Keratinocyte (primary cell): ENCODE results near the gene CBX2. TPM values are rescaled to one million over a fixed set of nuclear protein-coding genes. Genes with fewer than 3 reads are reported as not detected.

ENCODE experiments used
- DNase-seq: peaks from one replicate; pipeline ENCODE4 v3.0.0-alpha.2; 2011; ENCODE audit warnings: low read depth, missing footprints, low spot score
- FAIRE-seq: peaks from 2 replicates; lab custom pipeline; 2011; peaks lifted over from hg19 to GRCh38; lab: Jason Lieb, UNC
- H2AFZ ChIP-seq: 2 replicates; pipeline ENCODE4 v1.6.0; 2012; ENCODE audit warnings: low read length, control low read depth, inconsistent platforms; ENCODE audit not compliant: control insufficient read depth
- H3K27ac ChIP-seq: 2 replicates; pipeline ENCODE4 v1.5.1; 2011; ENCODE audit warnings: low read length; ENCODE audit not compliant: control insufficient read depth, insufficient read depth
- H3K27me3 ChIP-seq: 3 replicates; pipeline ENCODE4 v1.6.0; 2011; ENCODE audit warnings: low read length; ENCODE audit not compliant: control insufficient read depth, insufficient read depth; ENCODE audit errors: extremely low read depth
- H3K36me3 ChIP-seq, 2 experiments: 2 replicates in 1 of 2; 3 replicates in 1 of 2; pipeline ENCODE4 v1.5.1; 2011; ENCODE audit warnings: low read length in 2 of 2, mild to moderate bottlenecking in 1 of 2; ENCODE audit not compliant: control insufficient read depth in 2 of 2, insufficient read depth in 2 of 2; ENCODE audit errors: extremely low read depth in 1 of 2
- H3K4me1 ChIP-seq: 3 replicates; pipeline ENCODE4 v1.5.1; 2011; ENCODE audit warnings: low read length; ENCODE audit not compliant: control insufficient read depth, insufficient read depth; ENCODE audit errors: extremely low read depth
- H3K4me2 ChIP-seq: 3 replicates; pipeline ENCODE4 v1.6.0; 2011; ENCODE audit warnings: low read depth, low read length; ENCODE audit not compliant: control insufficient read depth, insufficient read depth; ENCODE audit errors: extremely low read depth
- H3K4me3 ChIP-seq, 3 experiments: fragments of 200-600 bp in 1 of 3; sonication (generic) in 1 of 3; 2 replicates in 2 of 3; 3 replicates in 1 of 3; pipeline ENCODE4 v1.5.1; 2011 to 2016; ENCODE audit warnings: low read length in 3 of 3, mild to moderate bottlenecking in 3 of 3, control low read depth in 2 of 3, inconsistent platforms in 1 of 3, low read depth in 1 of 3, mixed read lengths in 1 of 3, mixed run types in 1 of 3, moderate library complexity in 1 of 3; ENCODE audit not compliant: control insufficient read depth in 2 of 3, insufficient read depth in 2 of 3; ENCODE audit errors: extremely low read depth in 1 of 3
- H3K79me2 ChIP-seq: 2 replicates; pipeline ENCODE4 v1.6.0; 2012; ENCODE audit warnings: low read length; ENCODE audit not compliant: control insufficient read depth, insufficient read depth
- H3K9ac ChIP-seq: 3 replicates; pipeline ENCODE4 v1.6.0; 2011; ENCODE audit warnings: low read length; ENCODE audit not compliant: control insufficient read depth, insufficient read depth; ENCODE audit errors: extremely low read depth
- H3K9me1 ChIP-seq: 3 replicates; pipeline ENCODE4 v1.6.0; 2011; ENCODE audit warnings: low read length; ENCODE audit not compliant: control insufficient read depth, insufficient read depth; ENCODE audit errors: extremely low read depth
- H3K9me3 ChIP-seq: 2 replicates; pipeline ENCODE4 v1.5.1; 2012; ENCODE audit warnings: low read depth, low read length; ENCODE audit not compliant: control insufficient read depth
- H4K20me1 ChIP-seq: 3 replicates; pipeline ENCODE4 v1.6.0; 2011; ENCODE audit warnings: low read length; ENCODE audit not compliant: control insufficient read depth, insufficient read depth; ENCODE audit errors: extremely low read depth
- EZH2 ChIP-seq: IDR thresholded peaks from one replicate; pipeline ENCODE4 v1.6.1; 2012; ENCODE audit warnings: inconsistent platforms, mild to moderate bottlenecking, low read length, moderate library complexity
- dilution Hi-C: fragments of 300-500 bp; cut with MboI; formaldehyde crosslinking; loops from one replicate; pipeline ENCODE4 v1.7.0; 2020; ENCODE audit warnings: low sequenced_read_pairs; ENCODE audit not compliant: extremely low pct_ligation_motif_present
- polyA plus RNA-seq, 5 experiments: library from polyadenylated mRNA; depleted of rRNA in 3 of 5; stranded (reverse) in 3 of 5; stranded (forward) in 1 of 5; unstranded in 1 of 5; fragments of >200 nt; gene quantifications; 1 replicate in 1 of 5; 2 replicates in 3 of 5; 3 replicates in 1 of 5; pipeline versions ENCODE4 v1.2.1 to v1.2.3, GENCODE V29; 2011 to 2012; ENCODE audit warnings: missing spikeins in 2 of 5, low read depth in 1 of 5, low replicate concordance in 1 of 5
- TF ChIP-seq, protein P1 (sequence below), 3 experiments: IDR thresholded peaks in 1 of 3; conservative IDR thresholded peaks in 1 of 3; optimal IDR thresholded peaks in 1 of 3; 2 replicates in 2 of 3; 3 replicates in 1 of 3; pipeline versions ENCODE3 to v1.5.1; 2011; ENCODE audit warnings: low read length in 3 of 3, mild to moderate bottlenecking in 3 of 3, moderate library complexity in 2 of 3, control low read depth in 1 of 3, inconsistent platforms in 1 of 3; ENCODE audit not compliant: insufficient read depth in 2 of 3; ENCODE audit errors: extremely low read depth in 1 of 3

CBX2 gene
- polyA plus RNA-seq, 1 donor (not counting 4 experiments of a cell fraction or from before 2014, with no cell fraction given): 1.7 TPM

DNA sequence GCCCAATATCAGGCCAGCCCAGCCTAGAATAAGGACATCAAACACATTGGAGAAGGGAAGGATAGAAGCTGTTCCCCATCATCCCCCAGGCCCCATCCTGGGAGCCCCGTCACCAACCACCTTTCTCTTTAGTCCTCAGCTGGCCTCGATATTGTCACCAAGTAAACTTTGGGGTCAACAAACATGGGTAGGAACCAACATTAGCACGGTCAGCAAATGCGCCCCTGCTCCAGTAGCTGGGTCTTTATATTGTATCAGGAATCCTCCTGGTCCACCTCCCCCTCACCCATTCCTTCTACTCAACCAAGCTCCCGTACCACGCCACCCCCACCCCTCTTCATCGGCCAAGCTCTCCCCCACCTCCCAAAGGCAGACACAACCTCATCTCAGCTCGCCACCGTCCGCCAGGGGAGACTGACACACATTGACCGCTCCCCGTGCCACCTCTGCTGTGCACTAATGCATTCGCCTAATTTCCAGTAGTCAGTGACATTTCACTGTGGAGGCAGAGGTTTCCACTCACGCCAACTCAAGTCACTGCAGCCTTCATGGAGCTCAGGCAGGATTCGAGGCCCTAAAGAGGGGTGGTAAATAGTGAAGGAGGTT is 20.7 kb upstream of the CBX2 start:
- TF ChIP-seq, protein P1, sequence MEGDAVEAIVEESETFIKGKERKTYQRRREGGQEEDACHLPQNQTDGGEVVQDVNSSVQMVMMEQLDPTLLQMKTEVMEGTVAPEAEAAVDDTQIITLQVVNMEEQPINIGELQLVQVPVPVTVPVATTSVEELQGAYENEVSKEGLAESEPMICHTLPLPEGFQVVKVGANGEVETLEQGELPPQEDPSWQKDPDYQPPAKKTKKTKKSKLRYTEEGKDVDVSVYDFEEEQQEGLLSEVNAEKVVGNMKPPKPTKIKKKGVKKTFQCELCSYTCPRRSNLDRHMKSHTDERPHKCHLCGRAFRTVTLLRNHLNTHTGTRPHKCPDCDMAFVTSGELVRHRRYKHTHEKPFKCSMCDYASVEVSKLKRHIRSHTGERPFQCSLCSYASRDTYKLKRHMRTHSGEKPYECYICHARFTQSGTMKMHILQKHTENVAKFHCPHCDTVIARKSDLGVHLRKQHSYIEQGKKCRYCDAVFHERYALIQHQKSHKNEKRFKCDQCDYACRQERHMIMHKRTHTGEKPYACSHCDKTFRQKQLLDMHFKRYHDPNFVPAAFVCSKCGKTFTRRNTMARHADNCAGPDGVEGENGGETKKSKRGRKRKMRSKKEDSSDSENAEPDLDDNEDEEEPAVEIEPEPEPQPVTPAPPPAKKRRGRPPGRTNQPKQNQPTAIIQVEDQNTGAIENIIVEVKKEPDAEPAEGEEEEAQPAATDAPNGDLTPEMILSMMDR (optimal IDR thresholded peaks at IDR 0.05 in 1 of 3, IDR thresholded peaks at IDR 0.05 in 1 of 3, conservative IDR thresholded peaks at IDR 0.05 in 1 of 3; ENCODE audit: extremely low read depth in 1 of 3, insufficient read depth in 2 of 3, low read length in 3 of 3): no peak
- no peak for TF ChIP-seq EZH2
- Histone ChIP-seq H3K36me3 (no peaks in the 10 kb centered on the region), H3K27ac (no peak overlapping the region), H2AFZ (no peak overlapping the region), H3K9me1 (no peaks in the 10 kb centered on the region), H3K4me2 (no peak overlapping the region), H3K27me3 (peaks cover 3% of the 10 kb centered on the region), H3K9me3 (no peaks in the 10 kb centered on the region), H4K20me1 (no peaks in the 10 kb centered on the region), H3K4me3 (no peak overlapping the region), H3K4me1 (peaks cover 6% of the 10 kb centered on the region), H3K9ac (no peak overlapping the region), H3K79me2 (no peaks in the 10 kb centered on the region)
- DNase-seq: no peak
- dilution Hi-C loops: no loop called here
- FAIRE-seq: no peak

DNA sequence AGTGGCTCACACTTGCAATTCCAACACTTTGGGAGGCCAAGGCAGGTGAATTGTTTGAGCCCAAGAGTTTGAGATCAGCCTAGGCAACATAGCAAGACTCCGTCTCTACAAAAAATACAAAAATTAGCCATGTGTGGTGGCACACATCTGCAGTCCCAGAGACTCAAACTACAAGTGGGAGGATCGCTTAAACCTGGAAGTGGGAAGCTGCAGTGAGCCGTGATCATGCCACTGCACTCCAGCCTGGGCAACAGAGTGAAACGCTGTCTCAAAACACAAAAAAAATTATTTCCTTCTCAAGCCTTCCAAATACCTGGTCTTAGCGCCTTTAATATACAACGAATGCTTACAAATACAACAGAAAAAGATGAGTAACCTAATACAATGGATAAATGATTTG is 19.7 kb upstream of the CBX2 start:
- peaks cover 6% of the 10 kb centered on the region for H3K4me1 ChIP-seq
- H3K27me3 ChIP-seq: no peaks in the 10 kb centered on the region
- no peak for DNase-seq
- dilution Hi-C loops: no loop called here
- no peak overlapping the region for H3K9ac ChIP-seq
- no peaks in the 10 kb centered on the region for H4K20me1 ChIP-seq
- no peak overlapping the region for H2AFZ ChIP-seq
- H3K9me3 ChIP-seq: no peaks in the 10 kb centered on the region
- H3K27ac ChIP-seq: no peak overlapping the region
- H3K79me2 ChIP-seq: no peaks in the 10 kb centered on the region
- no peak for FAIRE-seq
- H3K36me3 ChIP-seq: no peaks in the 10 kb centered on the region
- no peaks in the 10 kb centered on the region for H3K9me1 ChIP-seq
- H3K4me3 ChIP-seq: no peak overlapping the region
- no peak overlapping the region for H3K4me2 ChIP-seq
- no peak for TF ChIP-seq EZH2
- TF ChIP-seq, protein P1 (optimal IDR thresholded peaks at IDR 0.05 in 1 of 3, IDR thresholded peaks at IDR 0.05 in 1 of 3, conservative IDR thresholded peaks at IDR 0.05 in 1 of 3; ENCODE audit: extremely low read depth in 1 of 3, insufficient read depth in 2 of 3, low read length in 3 of 3): no peak
